ENCODE data around the gene IRX5.

The IRX5 gene

DNA sequence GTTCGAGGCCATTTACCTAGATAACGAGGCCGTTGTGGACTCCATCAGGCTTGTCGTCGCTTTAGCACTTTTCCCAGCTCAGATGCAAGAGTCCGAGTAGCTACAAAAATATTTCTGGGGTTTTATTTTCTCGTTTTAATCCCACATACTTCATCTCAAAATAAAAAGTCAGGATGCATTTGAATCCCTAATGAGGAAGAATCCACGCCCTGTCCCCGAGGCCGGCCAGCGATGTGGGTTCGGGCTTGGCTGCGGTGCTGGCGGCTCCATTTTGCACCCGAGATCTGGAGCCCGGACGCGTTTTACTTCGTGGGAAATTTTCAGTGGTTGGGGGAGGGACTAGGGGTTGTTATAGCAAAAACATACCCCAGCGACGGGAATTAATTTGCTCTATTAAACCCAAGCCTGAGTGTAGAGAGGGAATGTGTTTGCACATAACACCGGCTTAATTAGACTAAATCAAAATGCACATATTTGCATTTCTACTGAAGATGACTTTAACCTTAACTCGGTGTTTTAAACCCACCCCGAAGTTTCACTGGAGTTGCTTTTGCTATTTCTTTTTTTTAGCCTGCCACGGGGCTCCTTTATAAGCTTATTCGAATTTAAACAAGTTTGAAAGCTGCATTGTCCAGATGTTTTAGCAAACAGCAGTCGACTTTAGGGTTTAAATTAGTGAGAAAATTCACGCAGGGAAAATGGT, 4.8 kb downstream of the IRX5 start:
- TF ChIP-seq, protein P1, sequence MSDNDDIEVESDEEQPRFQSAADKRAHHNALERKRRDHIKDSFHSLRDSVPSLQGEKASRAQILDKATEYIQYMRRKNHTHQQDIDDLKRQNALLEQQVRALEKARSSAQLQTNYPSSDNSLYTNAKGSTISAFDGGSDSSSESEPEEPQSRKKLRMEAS (IDR thresholded peaks at IDR 0.05; ENCODE audit: low read depth, low read length): no peak
- TF ChIP-seq POLR2A (IDR thresholded peaks at IDR 0.05; ENCODE audit: extremely low read depth, insufficient read length): no peak
- no peak for TF ChIP-seq MYC (IDR thresholded peaks at IDR 0.05; ENCODE audit: low read depth, low read length)
- TF ChIP-seq, protein P2, sequence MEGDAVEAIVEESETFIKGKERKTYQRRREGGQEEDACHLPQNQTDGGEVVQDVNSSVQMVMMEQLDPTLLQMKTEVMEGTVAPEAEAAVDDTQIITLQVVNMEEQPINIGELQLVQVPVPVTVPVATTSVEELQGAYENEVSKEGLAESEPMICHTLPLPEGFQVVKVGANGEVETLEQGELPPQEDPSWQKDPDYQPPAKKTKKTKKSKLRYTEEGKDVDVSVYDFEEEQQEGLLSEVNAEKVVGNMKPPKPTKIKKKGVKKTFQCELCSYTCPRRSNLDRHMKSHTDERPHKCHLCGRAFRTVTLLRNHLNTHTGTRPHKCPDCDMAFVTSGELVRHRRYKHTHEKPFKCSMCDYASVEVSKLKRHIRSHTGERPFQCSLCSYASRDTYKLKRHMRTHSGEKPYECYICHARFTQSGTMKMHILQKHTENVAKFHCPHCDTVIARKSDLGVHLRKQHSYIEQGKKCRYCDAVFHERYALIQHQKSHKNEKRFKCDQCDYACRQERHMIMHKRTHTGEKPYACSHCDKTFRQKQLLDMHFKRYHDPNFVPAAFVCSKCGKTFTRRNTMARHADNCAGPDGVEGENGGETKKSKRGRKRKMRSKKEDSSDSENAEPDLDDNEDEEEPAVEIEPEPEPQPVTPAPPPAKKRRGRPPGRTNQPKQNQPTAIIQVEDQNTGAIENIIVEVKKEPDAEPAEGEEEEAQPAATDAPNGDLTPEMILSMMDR (IDR thresholded peaks at IDR 0.05; ENCODE audit: low read depth, low read length): no peak
- H3K4me3 ChIP-seq (ENCODE audit: low read depth, low read length): peak overlapping the region; percentile 46

DNA sequence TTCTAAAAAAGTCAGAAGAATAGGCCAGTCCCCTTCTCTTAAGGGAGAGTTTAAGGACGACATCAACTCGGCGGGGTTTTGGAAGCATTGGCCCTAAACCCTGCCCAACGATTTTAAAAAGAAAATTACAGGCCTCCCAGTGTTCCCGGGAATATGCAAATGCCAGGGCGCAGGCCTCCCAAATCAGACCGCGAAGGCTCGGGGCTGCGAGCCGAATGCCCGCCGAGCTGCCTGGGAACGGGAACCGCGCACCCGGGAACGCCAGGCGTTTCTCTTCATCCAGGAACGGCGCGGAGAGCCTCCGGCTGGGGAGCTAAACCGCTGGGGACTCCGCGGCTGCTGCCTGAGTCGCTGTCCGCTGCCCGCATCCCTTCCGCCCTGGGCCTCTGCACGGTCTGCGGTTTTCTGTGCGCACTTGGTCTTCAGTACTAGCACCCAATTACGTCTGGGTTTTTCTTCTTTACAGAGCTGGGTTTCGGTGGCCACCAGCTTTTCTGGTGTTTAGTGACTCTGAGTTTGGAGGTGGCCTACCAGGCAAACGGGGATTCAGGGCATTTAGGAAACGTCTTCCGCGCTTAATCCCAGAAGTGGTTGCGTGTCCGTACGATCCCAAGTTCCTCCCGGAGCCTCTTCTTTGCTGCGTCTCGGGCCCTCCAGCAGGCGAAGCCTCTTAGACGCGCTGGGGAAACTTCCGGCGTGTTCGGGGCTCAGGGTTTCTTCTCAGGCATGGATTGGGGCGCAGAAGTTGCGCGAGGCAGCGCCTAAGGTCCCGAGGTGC, 5.7 kb downstream of the IRX5 start:
- peak overlapping the region; percentile 46 for H3K4me3 ChIP-seq (ENCODE audit: low read depth, low read length)
- peak; percentile 91 for DNase-seq (ENCODE audit: low read depth)
- TF ChIP-seq, protein P1 (IDR thresholded peaks at IDR 0.05; ENCODE audit: low read depth, low read length): no peak
- TF ChIP-seq MYC (IDR thresholded peaks at IDR 0.05; ENCODE audit: low read depth, low read length): no peak

More for the DNA sequence above, 4.8 kb downstream of the IRX5 start:
- no peak for DNase-seq (ENCODE audit: low read depth)

DNA sequence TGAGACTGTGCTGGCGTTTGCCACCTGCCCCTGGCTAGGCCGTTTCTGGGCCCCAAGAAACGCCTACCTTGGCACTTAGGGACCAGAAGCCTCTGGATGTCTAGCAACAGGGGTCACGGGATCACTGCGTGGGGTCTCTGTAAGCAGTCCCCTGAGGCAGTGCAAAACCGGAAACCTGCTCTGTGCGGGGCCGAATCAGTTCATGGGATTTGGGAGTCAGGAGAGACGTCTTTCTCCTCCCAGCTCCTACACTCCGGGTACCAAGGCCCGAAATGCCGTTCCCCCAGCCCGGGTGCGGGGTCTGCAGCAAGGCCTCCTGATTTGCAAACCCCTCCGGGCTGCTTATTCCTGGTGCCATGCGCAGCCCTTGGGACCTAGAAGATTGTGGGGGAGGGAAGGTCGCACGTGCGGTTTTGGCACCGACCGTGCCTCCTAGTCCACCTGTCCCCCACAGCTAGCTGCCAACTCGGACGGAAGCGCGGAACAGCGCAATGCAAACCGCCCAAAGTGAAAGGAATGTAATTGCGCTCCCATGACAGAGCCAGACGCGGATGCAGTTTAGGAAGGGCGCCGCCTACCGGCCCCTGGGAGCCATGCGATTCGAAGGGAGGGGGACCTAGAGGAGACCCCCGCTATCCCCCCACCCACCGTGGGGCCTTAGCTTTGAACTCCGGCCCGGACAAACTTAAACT, 6.5 kb downstream of the IRX5 start:
- DNase-seq (ENCODE audit: low read depth): peak; percentile 62
- peak overlapping the region; percentile 46 for H3K4me3 ChIP-seq (ENCODE audit: low read depth, low read length)

DNA sequence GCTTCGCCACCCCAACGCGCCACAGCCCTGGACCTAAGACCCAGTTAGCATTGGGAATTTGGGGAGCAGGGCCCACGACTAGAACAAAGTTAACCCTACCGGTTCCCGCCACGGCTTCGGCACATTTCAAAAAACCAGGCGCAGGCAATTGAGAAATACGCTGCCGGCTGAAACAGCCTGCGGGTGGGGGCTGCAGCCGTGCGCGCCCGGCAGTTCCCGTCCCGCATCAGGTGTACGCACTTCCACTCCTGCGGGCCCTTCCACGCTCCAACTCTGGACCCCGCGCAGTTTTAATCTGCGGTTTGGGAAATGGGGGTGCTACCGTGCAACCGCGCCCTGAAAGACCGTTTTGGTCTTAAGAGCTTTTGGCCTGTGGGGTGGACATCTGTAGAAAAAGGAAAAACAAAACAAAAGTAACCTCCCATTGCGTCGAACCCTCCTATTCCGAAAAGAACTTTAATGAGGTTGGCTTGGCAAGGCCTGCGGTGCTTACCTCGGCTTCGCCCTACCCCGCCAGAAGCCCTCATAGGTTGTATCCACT, 7.1 kb downstream of the IRX5 start:
- no peak for DNase-seq (ENCODE audit: low read depth)
- no peak overlapping the region for H3K4me3 ChIP-seq (ENCODE audit: low read depth, low read length)
- TF ChIP-seq, protein P2 (IDR thresholded peaks at IDR 0.05; ENCODE audit: low read depth, low read length): no peak
- TF ChIP-seq, protein P1 (IDR thresholded peaks at IDR 0.05; ENCODE audit: low read depth, low read length): no peak
- TF ChIP-seq MYC (IDR thresholded peaks at IDR 0.05; ENCODE audit: low read depth, low read length) (no peak), POLR2A (IDR thresholded peaks at IDR 0.05; ENCODE audit: extremely low read depth, insufficient read length) (no peak)

More for the DNA sequence above, 6.5 kb downstream of the IRX5 start:
- TF ChIP-seq, protein P1 (IDR thresholded peaks at IDR 0.05; ENCODE audit: low read depth, low read length): no peak
- TF ChIP-seq, protein P2 (IDR thresholded peaks at IDR 0.05; ENCODE audit: low read depth, low read length): peak; percentile 50
- no peak for TF ChIP-seq MYC (IDR thresholded peaks at IDR 0.05; ENCODE audit: low read depth, low read length)

DNA sequence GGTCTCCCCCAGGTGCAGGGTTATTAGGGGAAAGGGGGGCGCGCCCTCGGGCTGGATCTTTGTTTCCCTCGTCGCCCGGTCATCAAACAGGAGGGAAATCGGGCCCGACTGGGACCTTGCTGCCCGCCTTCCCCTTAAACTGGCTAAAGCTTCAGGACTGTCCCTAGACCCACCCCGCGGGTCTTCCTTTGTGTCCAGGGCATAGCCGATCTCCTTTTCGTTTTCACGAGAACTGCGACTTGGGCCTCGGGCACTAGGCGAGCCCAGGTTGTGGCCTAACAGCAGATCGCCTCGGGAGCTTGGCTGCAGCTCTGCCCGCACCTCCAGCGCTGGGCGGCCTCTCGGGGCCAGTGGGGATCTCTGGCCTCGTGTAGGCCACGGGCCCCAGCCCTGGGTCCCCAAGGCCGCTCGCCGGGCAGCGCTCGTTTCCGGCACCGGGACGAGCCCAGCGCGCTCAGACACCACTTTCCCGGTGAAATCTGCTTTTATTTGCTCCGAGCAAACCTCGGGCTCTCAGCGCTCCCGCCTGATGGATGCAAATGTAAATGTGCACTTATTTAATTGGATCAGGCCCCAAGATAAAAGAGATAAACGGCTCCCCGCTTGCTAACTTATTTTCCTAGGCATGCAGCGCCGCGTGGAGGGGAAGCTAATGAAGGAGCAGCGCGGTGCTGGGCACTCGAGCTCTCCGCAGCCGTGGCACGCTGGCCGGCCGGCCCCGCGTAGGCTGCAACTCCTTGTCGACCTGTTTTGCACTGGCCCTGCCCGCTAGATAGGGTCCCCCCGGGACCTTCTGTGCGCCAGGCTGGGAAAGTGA, 7.8 kb downstream of the IRX5 start:
- H3K4me3 ChIP-seq (ENCODE audit: low read depth, low read length): no peak overlapping the region
- no peak for DNase-seq (ENCODE audit: low read depth)
- TF ChIP-seq, protein P1 (IDR thresholded peaks at IDR 0.05; ENCODE audit: low read depth, low read length): no peak
- TF ChIP-seq MYC (IDR thresholded peaks at IDR 0.05; ENCODE audit: low read depth, low read length) (no peak), POLR2A (IDR thresholded peaks at IDR 0.05; ENCODE audit: extremely low read depth, insufficient read length) (no peak)
- TF ChIP-seq, protein P2 (IDR thresholded peaks at IDR 0.05; ENCODE audit: low read depth, low read length): no peak

Measured in NB4 (cell line).